Type B pancreatic cell (in vitro differentiated cells): ENCODE data around the gene IP6K1. TPM values are rescaled to one million over a fixed set of nuclear protein-coding genes. Genes with fewer than 3 reads are reported as not detected.

Experiments
- DNase-seq: peaks from one replicate; pipeline ENCODE4 v3.0.0; 2021; ENCODE audit warnings: mixed read lengths; ENCODE audit not compliant: unreplicated experiment; ENCODE audit errors: extremely low spot score
- H3K27ac Mint-ChIP-seq: 2 replicates; pipeline ENCODE4 v1.8.0; 2021; ENCODE audit warnings: mild to moderate bottlenecking, mixed read lengths
- H3K27me3 Mint-ChIP-seq: 2 replicates; pipeline ENCODE4 v1.8.0; 2021; ENCODE audit warnings: mixed read lengths
- H3K36me3 Mint-ChIP-seq: 2 replicates; pipeline ENCODE4 v1.8.0; 2021; ENCODE audit warnings: mixed read lengths
- H3K4me1 Mint-ChIP-seq: one replicate; pipeline ENCODE4 v1.8.0; 2021; ENCODE audit warnings: mixed read lengths; ENCODE audit not compliant: unreplicated experiment
- H3K4me3 Mint-ChIP-seq: 2 replicates; pipeline ENCODE4 v1.8.0; 2021; ENCODE audit warnings: mild to moderate bottlenecking, mixed read lengths
- H3K9me3 Mint-ChIP-seq: 2 replicates; pipeline ENCODE4 v1.8.0; 2021; ENCODE audit warnings: mixed read lengths
- total RNA-seq: library from RNA; stranded (reverse); gene quantifications from 2 replicates; pipeline ENCODE4 v1.2.1, GENCODE V29; 2021; ENCODE audit warnings: low replicate concordance
- TF ChIP-seq, protein P1 (sequence below): fragments of 200-600 bp; sonication (generic); conservative IDR thresholded peaks from 2 replicates; pipeline ENCODE4 v1.5.0; 2021; ENCODE audit warnings: antibody characterized with exemption, mild to moderate bottlenecking

IP6K1 gene
- total RNA-seq, 1 donor from 2014 or later: 42.5 TPM

DNA sequence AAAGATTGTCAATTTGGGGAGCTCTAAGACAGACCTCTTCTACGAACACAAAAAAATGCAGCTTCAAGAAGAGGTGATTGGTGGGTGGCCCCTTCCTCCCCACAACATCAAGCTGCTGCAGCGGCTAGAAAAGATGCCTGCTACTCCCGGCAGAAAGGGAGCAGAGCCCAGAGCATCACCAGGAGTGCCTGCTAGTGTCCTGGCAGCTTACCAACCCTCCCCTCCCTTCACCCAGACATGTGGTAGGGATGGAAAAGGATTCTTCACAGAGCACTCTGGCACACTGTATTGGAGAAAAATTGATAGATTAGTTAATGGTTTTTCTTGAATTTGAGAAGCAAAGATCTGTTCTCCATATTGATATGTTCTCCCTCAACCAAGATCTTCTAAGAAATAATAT lies 10.8 kb downstream of the IP6K1 start:
- no peak overlapping the region for H3K27ac Mint-ChIP-seq
- no peaks in the 10 kb centered on the region for H3K9me3 Mint-ChIP-seq
- peaks cover 11% of the 10 kb centered on the region for H3K36me3 Mint-ChIP-seq
- H3K4me3 Mint-ChIP-seq: no peak overlapping the region
- no peaks in the 10 kb centered on the region for H3K27me3 Mint-ChIP-seq
- peaks cover 7% of the 10 kb centered on the region for H3K4me1 Mint-ChIP-seq
- TF ChIP-seq, protein P1, sequence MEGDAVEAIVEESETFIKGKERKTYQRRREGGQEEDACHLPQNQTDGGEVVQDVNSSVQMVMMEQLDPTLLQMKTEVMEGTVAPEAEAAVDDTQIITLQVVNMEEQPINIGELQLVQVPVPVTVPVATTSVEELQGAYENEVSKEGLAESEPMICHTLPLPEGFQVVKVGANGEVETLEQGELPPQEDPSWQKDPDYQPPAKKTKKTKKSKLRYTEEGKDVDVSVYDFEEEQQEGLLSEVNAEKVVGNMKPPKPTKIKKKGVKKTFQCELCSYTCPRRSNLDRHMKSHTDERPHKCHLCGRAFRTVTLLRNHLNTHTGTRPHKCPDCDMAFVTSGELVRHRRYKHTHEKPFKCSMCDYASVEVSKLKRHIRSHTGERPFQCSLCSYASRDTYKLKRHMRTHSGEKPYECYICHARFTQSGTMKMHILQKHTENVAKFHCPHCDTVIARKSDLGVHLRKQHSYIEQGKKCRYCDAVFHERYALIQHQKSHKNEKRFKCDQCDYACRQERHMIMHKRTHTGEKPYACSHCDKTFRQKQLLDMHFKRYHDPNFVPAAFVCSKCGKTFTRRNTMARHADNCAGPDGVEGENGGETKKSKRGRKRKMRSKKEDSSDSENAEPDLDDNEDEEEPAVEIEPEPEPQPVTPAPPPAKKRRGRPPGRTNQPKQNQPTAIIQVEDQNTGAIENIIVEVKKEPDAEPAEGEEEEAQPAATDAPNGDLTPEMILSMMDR: no peak
- DNase-seq: no peak

DNA sequence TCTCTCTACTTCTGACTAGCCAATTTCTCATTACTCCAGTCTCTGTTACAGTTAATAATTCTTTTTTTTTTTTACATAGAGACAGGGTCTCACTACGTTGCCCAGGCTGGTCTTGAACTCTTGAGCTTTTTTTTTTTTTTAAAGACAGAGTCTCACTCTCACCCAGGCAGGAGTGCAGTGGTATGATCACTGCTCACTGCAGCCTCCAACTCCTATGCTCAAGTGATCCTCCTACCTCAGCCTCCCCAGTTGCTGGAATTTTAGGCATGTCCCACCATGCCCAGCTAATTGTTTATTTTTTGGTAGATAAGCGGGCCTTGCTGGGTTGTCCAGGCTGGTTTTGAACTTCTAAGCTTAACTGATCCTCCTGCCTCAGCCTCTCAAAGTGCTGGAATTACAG lies 13.6 kb downstream of the IP6K1 start:
- peaks cover 3% of the 10 kb centered on the region for H3K36me3 Mint-ChIP-seq
- no peak overlapping the region for H3K27ac Mint-ChIP-seq
- no peaks in the 10 kb centered on the region for H3K4me1 Mint-ChIP-seq

DNA sequence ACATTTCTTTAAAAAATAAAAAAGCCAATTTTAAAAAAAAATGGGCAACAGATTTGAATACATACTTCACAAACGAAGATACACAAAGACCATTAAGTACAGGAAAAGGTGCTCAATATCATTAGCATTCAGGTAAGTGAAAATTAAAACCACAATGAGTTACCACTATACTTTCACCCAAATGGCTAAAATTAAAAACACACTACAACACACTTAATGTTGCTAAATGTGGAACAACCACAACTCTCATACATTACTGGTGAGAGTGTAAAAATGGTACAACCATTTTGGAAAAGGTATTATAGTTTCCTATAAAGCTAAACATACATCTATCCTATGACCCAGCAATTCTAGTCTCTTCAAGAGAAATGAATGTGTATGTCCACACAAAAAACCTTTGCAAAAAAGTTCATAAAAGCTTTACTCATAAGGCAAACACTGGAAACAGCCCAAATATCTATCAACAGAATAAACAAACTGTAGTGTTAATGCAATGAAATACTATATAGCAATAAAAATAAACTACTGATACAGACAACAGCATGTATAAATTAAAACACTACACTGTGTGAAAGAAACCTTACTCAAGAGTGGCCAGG lies 14.9 kb downstream of the IP6K1 start:
- Mint-ChIP-seq H3K4me1 (no peaks in the 10 kb centered on the region), H3K4me3 (no peak overlapping the region), H3K27ac (no peak overlapping the region), H3K27me3 (no peaks in the 10 kb centered on the region), H3K36me3 (peaks cover 3% of the 10 kb centered on the region), H3K9me3 (no peaks in the 10 kb centered on the region)
- TF ChIP-seq, protein P1: no peak
- DNase-seq: no peak

More for the DNA sequence above, 13.6 kb downstream of the IP6K1 start:
- DNase-seq: no peak
- no peaks in the 10 kb centered on the region for H3K27me3 Mint-ChIP-seq
- no peaks in the 10 kb centered on the region for H3K9me3 Mint-ChIP-seq
- no peak overlapping the region for H3K4me3 Mint-ChIP-seq
- TF ChIP-seq, protein P1: no peak

DNA sequence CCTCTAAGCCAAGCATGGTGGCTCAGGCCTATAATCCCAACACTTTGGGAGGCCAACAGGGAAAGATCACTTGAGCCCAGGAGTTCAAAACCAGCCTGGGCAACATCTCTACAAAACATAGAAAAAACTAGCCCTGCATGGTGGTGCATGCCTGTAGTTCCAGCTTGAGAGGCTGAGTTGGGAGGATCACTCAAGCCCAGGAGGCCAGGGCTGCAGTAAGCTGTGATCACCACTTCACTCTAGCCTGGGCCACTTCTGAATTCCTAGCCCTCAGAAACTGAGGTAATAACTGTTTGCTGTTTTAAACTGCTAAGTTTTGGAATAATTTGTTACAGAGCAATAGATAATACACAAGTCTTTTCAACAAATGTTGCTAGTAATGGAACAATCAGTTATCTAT lies 16.4 kb downstream of the IP6K1 start:
- Mint-ChIP-seq H3K36me3 (peaks cover 3% of the 10 kb centered on the region), H3K9me3 (no peaks in the 10 kb centered on the region), H3K27ac (no peak overlapping the region), H3K27me3 (no peaks in the 10 kb centered on the region), H3K4me1 (no peaks in the 10 kb centered on the region), H3K4me3 (no peak overlapping the region)
- TF ChIP-seq, protein P1: no peak
- DNase-seq: no peak

DNA sequence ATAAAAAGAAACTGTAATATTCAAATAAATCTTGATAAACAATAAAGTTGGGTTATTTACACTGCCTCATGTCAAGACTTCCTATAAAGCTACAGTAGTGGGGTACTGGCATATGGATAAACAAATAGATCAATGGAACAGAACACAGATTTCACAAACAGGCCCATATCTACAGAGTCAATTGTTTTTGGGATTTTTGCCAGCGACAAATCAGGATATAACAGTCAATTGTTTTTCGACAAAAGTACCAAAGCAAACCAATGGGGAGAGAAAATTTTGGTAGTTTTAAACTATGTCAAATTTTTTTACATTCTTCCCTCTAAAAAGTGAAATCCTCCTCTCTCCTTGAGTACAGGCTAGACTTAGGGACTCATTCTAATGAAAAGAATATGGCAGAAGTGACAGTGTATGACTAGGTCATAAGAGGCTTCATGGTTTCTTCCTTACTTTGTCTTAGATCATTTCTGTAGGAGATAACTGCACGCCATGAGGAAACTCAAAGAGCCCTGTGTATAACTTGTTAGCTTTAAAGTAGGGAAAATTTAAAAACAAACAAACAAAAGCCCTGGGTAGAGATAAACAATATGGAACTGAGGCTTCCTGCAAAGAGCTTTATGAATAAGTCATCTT lies 16.9 kb downstream of the IP6K1 start:
- Mint-ChIP-seq H3K4me3 (no peak overlapping the region), H3K27me3 (no peaks in the 10 kb centered on the region), H3K27ac (no peak overlapping the region), H3K4me1 (no peaks in the 10 kb centered on the region), H3K9me3 (no peaks in the 10 kb centered on the region), H3K36me3 (no peaks in the 10 kb centered on the region)
- DNase-seq: no peak
- TF ChIP-seq, protein P1: no peak
